ENCODE measurements around the gene ARL13B.

- no peak for TF ChIP-seq MAX (IDR thresholded peaks at IDR 0.05)
- TF ChIP-seq REST (IDR thresholded peaks at IDR 0.05; ENCODE audit: low read depth): no peak
- no peak for TF ChIP-seq CREB1 (IDR thresholded peaks at IDR 0.05; ENCODE audit: low read depth)
- TF ChIP-seq RAD21 (IDR thresholded peaks at IDR 0.05; ENCODE audit: low read depth): no peak
- no peak for TF ChIP-seq EP300 (IDR thresholded peaks at IDR 0.05; ENCODE audit: borderline replicate concordance)
- TF ChIP-seq CEBPB (IDR thresholded peaks at IDR 0.05): no peak
- no peak for TF ChIP-seq EGR1 (IDR thresholded peaks at IDR 0.05)
- no peak for TF ChIP-seq USF1 (IDR thresholded peaks at IDR 0.05)
- TF ChIP-seq TAF1 (IDR thresholded peaks at IDR 0.05; ENCODE audit: low read depth): no peak
- TF ChIP-seq TCF12 (IDR thresholded peaks at IDR 0.05; ENCODE audit: low read depth): no peak
- no peak for TF ChIP-seq ZBTB7A (IDR thresholded peaks at IDR 0.05; ENCODE audit: low read depth)
- TF ChIP-seq FOXM1 (IDR thresholded peaks at IDR 0.05; ENCODE audit: borderline replicate concordance, low read depth): no peak
- TF ChIP-seq NFIC (IDR thresholded peaks at IDR 0.05): no peak
- TF ChIP-seq YY1 (IDR thresholded peaks at IDR 0.05; ENCODE audit: low read depth): no peak
Observed at GRCh38 chr3:93962798-93963197, 17.2 kb upstream of the ARL13B start.

Data from Ishikawa (cell line).